ENCODE measurements around the gene IQCK.
A peak's percentile ranks its signal among the peaks of the same experiment; 100 is the strongest.

DNA sequence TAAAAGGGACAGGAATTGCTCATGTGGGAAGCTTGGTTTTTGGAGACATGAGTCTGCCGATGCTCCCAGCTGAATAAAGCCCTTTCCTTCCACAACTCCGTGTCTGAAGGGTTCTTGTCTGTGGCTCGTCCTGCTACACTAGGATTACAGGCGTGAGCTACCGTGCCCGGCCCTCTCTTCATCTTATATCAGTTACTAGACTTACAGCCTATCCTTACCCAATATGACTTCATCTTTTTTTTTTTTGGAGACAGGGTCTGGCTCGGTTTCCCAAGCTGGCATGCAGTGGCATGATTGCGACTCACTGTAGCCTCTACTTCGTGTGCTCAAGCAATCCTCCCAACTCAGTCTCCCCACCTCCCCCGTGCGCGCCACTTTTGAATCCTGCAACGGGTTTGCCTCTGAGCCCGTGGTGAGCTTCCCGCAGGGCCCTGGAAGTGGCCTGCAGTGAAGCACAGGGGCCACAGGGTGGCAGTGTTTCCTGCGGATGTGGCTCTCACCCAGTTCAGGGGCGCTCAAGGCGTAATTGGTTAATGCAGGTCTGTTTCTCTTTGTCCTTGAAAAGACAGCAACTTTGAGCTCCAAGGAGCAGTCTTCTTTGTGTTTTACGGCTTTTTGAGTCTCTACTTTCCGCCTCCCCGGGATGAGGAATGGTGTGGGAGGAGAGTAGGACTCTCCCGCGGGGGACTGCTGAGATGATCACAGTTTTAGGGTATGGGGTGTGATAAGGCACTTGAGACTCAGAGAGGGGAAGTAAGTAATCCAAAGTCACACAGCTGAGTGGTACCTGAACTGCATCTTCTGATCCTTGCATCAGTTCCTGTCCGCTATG is 189.3 kb downstream of the IQCK start:
- TF ChIP-seq, protein P1, sequence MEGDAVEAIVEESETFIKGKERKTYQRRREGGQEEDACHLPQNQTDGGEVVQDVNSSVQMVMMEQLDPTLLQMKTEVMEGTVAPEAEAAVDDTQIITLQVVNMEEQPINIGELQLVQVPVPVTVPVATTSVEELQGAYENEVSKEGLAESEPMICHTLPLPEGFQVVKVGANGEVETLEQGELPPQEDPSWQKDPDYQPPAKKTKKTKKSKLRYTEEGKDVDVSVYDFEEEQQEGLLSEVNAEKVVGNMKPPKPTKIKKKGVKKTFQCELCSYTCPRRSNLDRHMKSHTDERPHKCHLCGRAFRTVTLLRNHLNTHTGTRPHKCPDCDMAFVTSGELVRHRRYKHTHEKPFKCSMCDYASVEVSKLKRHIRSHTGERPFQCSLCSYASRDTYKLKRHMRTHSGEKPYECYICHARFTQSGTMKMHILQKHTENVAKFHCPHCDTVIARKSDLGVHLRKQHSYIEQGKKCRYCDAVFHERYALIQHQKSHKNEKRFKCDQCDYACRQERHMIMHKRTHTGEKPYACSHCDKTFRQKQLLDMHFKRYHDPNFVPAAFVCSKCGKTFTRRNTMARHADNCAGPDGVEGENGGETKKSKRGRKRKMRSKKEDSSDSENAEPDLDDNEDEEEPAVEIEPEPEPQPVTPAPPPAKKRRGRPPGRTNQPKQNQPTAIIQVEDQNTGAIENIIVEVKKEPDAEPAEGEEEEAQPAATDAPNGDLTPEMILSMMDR (IDR thresholded peaks at IDR 0.05 in 8 of 11, conservative IDR thresholded peaks at IDR 0.05 in 3 of 11), result peak; percentile 69 to 97 (median 93)
- TF ChIP-seq POLR2A (IDR thresholded peaks at IDR 0.05), result no peak
- no peak for TF ChIP-seq POLR2AphosphoS5 (IDR thresholded peaks at IDR 0.05)
